Measurements from ENCODE around the gene PTMS. TPM values are rescaled to one million over a fixed set of nuclear protein-coding genes. Genes with fewer than 3 reads are reported as not detected.

Gene PTMS
- total RNA-seq, 1 experiment from 2014 or later = 62.9 TPM

DNA sequence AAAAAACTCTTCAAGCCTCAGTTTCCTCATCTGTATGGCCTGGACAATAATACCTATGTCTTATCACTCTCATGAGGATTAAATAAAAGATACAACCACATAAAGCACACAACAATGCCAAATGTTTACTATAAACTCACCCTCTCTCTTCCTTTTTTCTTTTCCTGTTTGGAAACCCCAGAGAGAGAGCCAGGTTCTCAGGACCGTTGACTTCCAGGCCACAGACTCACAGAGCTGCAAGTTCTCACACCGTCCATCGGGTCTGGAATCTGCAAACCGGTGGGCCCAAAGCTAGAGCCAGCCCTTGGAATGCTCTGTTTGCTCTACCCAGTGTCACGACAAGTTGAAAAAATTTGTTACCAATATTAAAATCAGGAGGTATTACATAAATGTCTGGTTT, 18.6 kb downstream of the PTMS start:
- no peaks in the 10 kb centered on the region for H3K4me1 Mint-ChIP-seq (ENCODE audit: low read depth, unreplicated experiment)

DNA sequence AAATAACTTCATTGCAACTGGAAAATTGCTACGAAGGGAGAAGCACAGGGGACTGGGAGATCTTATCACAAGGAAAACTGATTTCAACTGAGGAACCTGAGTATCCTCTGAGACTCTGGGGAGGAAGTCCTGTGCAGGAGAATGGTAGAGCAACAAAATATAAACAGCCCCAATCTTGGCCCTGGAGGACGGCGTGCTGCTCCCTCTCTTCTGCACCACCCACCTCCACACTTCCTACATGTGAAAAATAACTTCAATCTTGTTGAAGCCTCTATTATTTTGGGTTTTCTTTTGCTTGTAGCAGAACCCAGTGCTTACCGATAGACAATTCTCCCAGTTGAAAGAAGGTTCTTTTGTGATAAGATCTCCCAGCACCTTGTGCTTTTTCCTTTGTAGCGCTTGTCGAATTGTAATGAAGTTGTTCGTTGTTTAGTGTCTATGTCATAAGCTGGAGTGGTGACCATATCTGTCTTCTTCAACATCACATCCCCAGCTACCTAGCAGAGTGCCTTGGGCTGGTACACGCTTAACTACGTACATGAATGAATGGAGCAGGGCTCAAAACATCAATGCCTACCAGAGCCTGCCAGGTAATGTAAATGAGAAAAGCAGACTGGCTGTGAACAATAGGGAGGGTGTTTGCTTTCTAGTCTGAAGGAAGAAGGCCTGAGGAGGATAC, 20.4 kb downstream of the PTMS start:
- TF ChIP-seq, protein P1, sequence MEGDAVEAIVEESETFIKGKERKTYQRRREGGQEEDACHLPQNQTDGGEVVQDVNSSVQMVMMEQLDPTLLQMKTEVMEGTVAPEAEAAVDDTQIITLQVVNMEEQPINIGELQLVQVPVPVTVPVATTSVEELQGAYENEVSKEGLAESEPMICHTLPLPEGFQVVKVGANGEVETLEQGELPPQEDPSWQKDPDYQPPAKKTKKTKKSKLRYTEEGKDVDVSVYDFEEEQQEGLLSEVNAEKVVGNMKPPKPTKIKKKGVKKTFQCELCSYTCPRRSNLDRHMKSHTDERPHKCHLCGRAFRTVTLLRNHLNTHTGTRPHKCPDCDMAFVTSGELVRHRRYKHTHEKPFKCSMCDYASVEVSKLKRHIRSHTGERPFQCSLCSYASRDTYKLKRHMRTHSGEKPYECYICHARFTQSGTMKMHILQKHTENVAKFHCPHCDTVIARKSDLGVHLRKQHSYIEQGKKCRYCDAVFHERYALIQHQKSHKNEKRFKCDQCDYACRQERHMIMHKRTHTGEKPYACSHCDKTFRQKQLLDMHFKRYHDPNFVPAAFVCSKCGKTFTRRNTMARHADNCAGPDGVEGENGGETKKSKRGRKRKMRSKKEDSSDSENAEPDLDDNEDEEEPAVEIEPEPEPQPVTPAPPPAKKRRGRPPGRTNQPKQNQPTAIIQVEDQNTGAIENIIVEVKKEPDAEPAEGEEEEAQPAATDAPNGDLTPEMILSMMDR (IDR thresholded peaks at IDR 0.05; ENCODE audit: unreplicated experiment) = no peak
- no peak for DNase-seq
- Mint-ChIP-seq H3K27ac (ENCODE audit: unreplicated experiment) (no peak overlapping the region), H3K4me1 (ENCODE audit: low read depth, unreplicated experiment) (no peaks in the 10 kb centered on the region), H3K9me3 (ENCODE audit: low read depth, unreplicated experiment) (no peaks in the 10 kb centered on the region), H3K27me3 (ENCODE audit: unreplicated experiment) (peaks cover 42% of the 10 kb centered on the region), H3K4me3 (ENCODE audit: low read depth, unreplicated experiment) (no peak overlapping the region), H3K36me3 (ENCODE audit: insufficient read depth, unreplicated experiment) (no peaks in the 10 kb centered on the region)
- intact Hi-C loops (cut with micrococcal nuclease; ENCODE audit: unreplicated experiment) = no loop called here
- no TSS peak for BruUV-seq (replicated peaks)
- CTCF ChIA-PET = no interaction called here

More for the DNA sequence above, 18.6 kb downstream of the PTMS start:
- BruUV-seq (replicated peaks) = no TSS peak
- TF ChIP-seq, protein P1 (IDR thresholded peaks at IDR 0.05; ENCODE audit: unreplicated experiment) = no peak
- intact Hi-C loops (cut with micrococcal nuclease; ENCODE audit: unreplicated experiment) = no loop called here
- H3K4me3 Mint-ChIP-seq (ENCODE audit: low read depth, unreplicated experiment) = no peak overlapping the region
- peaks cover 32% of the 10 kb centered on the region for H3K27me3 Mint-ChIP-seq (ENCODE audit: unreplicated experiment)
- H3K36me3 Mint-ChIP-seq (ENCODE audit: insufficient read depth, unreplicated experiment) = no peaks in the 10 kb centered on the region
- CTCF ChIA-PET = no interaction called here
- no peak for DNase-seq
- H3K9me3 Mint-ChIP-seq (ENCODE audit: low read depth, unreplicated experiment) = no peaks in the 10 kb centered on the region
- no peak overlapping the region for H3K27ac Mint-ChIP-seq (ENCODE audit: unreplicated experiment)

DNA sequence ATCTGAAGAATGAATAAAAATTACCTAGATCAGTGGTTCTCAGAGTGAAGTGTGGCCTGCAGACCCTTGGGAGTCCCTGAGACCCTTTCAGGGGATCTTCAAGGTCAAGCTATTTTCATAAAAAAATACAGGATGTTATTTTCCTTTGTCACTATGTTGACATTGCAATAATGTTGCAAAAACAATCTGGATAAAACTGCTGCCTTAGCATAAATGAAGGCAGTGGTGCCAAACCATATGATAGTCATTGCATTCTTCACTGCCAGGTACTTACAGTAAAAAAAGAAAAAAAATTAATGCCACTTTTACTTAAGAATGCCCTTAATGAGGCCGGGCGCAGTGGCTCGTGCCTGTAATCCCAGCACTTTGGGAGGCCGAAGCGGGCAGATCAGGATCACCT, 21.1 kb downstream of the PTMS start:
- H3K27me3 Mint-ChIP-seq (ENCODE audit: unreplicated experiment) = peaks cover 50% of the 10 kb centered on the region
- no peaks in the 10 kb centered on the region for H3K9me3 Mint-ChIP-seq (ENCODE audit: low read depth, unreplicated experiment)
- no peak for DNase-seq
- no peak overlapping the region for H3K4me3 Mint-ChIP-seq (ENCODE audit: low read depth, unreplicated experiment)
- CTCF ChIA-PET = interaction anchor here (0.7 kb wide), 2 partner anchors 57 to 130 kb away, joined by 3 to 6 read pairs; no protein-coding TSS in a partner anchor
- intact Hi-C loops (cut with micrococcal nuclease; ENCODE audit: unreplicated experiment) = no loop called here
- H3K4me1 Mint-ChIP-seq (ENCODE audit: low read depth, unreplicated experiment) = no peaks in the 10 kb centered on the region
- H3K27ac Mint-ChIP-seq (ENCODE audit: unreplicated experiment) = no peak overlapping the region
- no peaks in the 10 kb centered on the region for H3K36me3 Mint-ChIP-seq (ENCODE audit: insufficient read depth, unreplicated experiment)
- BruUV-seq (replicated peaks) = no TSS peak
- TF ChIP-seq, protein P1 (IDR thresholded peaks at IDR 0.05; ENCODE audit: unreplicated experiment) = no peak

DNA sequence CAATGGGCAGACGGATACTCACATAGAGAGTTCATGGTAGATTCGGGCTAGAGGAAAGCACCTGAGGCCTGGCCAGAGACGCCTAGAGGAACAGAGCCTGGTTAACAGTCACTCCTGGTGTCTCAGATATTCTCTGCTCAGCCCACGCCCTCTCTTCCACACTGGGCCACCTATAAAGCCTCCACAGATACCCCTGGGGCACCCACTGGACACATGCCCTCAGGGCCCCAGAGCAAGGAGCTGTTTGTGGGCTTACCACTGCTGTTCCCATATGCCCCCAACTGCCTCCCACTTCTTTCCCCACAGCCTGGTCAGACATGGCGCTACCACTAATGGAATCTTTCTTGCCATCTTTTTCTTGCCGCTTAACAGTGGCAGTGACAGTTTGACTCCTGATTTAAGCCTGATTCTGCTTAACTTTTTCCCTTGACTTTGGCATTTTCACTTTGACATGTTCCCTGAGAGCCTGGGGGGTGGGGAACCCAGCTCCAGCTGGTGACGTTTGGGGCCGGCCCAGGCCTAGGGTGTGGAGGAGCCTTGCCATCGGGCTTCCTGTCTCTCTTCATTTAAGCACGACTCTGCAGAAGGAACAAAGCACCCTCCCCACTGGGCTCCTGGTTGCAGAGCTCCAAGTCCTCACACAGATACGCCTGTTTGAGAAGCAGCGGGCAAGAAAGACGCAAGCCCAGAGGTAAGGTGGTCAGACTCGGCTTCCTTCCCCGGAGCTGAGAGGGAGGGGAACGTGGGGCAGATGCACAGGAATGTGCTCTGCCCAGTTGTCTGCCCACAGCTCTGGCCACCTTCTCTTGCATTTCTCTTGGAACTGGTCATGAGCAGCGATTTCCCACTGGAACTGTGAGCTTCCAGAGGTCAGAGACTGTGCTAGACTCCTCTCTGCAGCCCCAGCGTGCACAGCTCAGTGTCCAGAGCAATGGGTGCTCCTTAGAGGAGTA, 23.1 kb downstream of the PTMS start, which contains the start of gene CD4:
CD4 (plus strand) TSS at position 557 of the 953 bp plus-strand sequence. CDS start 10,611 bp downstream, outside the sequence.
- no TSS peak for BruUV-seq (replicated peaks)
- Mint-ChIP-seq H3K27ac (ENCODE audit: unreplicated experiment) (no peak within 1 kb of the TSS), H3K36me3 (ENCODE audit: insufficient read depth, unreplicated experiment) (no peaks in the 10 kb centered on the region), H3K4me3 (ENCODE audit: low read depth, unreplicated experiment) (no peak within 1 kb of the TSS), H3K27me3 (ENCODE audit: unreplicated experiment) (peaks cover 57% of the 10 kb centered on the region), H3K9me3 (ENCODE audit: low read depth, unreplicated experiment) (no peaks in the 10 kb centered on the region), H3K4me1 (ENCODE audit: low read depth, unreplicated experiment) (no peaks in the 10 kb centered on the region)
- DNase-seq = no peak
- TF ChIP-seq, protein P1 (IDR thresholded peaks at IDR 0.05; ENCODE audit: unreplicated experiment) = no peak
- intact Hi-C loops (cut with micrococcal nuclease; ENCODE audit: unreplicated experiment) = no loop called here
- CTCF ChIA-PET = no interaction called here

Measured in Calu3 (cell line).